Chondrocyte (in vitro differentiated cells): ENCODE measurements around the gene TBCCD1. TPM values are rescaled to one million over a fixed set of nuclear protein-coding genes. Genes with fewer than 3 reads are reported as not detected.

ENCODE experiments used
- DNase-seq: peaks from one replicate; pipeline ENCODE4 v3.0.0; 2021; ENCODE audit warnings: mixed read lengths, low spot score
- H3K27ac Mint-ChIP-seq: one replicate; pipeline ENCODE4 v1.8.0; 2021; ENCODE audit warnings: mild to moderate bottlenecking, moderate library complexity, mixed read lengths; ENCODE audit not compliant: unreplicated experiment
- H3K27me3 Mint-ChIP-seq: 2 replicates; pipeline ENCODE4 v1.8.0; 2021; ENCODE audit warnings: low read depth, mixed read lengths
- H3K36me3 Mint-ChIP-seq: 2 replicates; pipeline ENCODE4 v1.8.0; 2021; ENCODE audit warnings: low read depth, mixed read lengths
- H3K4me1 Mint-ChIP-seq: 2 replicates; pipeline ENCODE4 v1.8.0; 2021; ENCODE audit warnings: low read depth, mild to moderate bottlenecking, mixed read lengths
- H3K4me3 Mint-ChIP-seq: one replicate; pipeline ENCODE4 v1.8.0; 2021; ENCODE audit warnings: mild to moderate bottlenecking, moderate library complexity, mixed read lengths; ENCODE audit not compliant: unreplicated experiment
- H3K9me3 Mint-ChIP-seq: 2 replicates; pipeline ENCODE4 v1.8.0; 2021; ENCODE audit warnings: low read depth, mixed read lengths
- total RNA-seq: library from RNA; stranded (reverse); gene quantifications from 3 replicates; pipeline ENCODE4 v1.2.1, GENCODE V29; 2021
- TF ChIP-seq, protein P1 (sequence below): fragments of 200-600 bp; sonication (generic); IDR thresholded peaks from 2 replicates; pipeline ENCODE4 v1.5.0; 2021; ENCODE audit warnings: antibody characterized with exemption, mild to moderate bottlenecking, moderate library complexity

Gene TBCCD1
- total RNA-seq, 1 donor from 2014 or later: 13.8 TPM

DNA sequence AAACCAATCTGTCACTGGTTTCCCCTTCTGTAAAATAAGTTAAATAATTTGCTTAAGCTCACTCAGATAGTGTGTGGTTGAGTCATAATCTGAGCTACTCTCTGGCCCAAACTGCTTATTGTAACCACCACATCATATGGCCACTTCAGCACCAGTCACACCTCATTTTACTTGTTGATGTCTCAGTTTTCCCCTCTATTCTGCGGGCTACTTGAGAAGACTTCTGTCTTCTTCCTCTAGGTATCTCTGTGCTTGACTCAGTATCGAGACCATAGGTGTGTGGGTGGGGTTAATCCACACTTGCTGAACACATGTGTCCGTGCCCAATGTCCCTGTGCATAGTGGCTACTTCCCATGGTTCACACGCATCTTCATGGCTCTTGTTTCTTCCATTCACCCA lies 55.9 kb downstream of the TBCCD1 start:
- H3K9me3 Mint-ChIP-seq: no peaks in the 10 kb centered on the region
- H3K4me3 Mint-ChIP-seq: no peak overlapping the region
- H3K4me1 Mint-ChIP-seq: no peaks in the 10 kb centered on the region
- H3K27me3 Mint-ChIP-seq: peaks cover 52% of the 10 kb centered on the region
- no peak for DNase-seq
- TF ChIP-seq, protein P1, sequence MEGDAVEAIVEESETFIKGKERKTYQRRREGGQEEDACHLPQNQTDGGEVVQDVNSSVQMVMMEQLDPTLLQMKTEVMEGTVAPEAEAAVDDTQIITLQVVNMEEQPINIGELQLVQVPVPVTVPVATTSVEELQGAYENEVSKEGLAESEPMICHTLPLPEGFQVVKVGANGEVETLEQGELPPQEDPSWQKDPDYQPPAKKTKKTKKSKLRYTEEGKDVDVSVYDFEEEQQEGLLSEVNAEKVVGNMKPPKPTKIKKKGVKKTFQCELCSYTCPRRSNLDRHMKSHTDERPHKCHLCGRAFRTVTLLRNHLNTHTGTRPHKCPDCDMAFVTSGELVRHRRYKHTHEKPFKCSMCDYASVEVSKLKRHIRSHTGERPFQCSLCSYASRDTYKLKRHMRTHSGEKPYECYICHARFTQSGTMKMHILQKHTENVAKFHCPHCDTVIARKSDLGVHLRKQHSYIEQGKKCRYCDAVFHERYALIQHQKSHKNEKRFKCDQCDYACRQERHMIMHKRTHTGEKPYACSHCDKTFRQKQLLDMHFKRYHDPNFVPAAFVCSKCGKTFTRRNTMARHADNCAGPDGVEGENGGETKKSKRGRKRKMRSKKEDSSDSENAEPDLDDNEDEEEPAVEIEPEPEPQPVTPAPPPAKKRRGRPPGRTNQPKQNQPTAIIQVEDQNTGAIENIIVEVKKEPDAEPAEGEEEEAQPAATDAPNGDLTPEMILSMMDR: no peak
- no peak overlapping the region for H3K27ac Mint-ChIP-seq
- no peaks in the 10 kb centered on the region for H3K36me3 Mint-ChIP-seq

DNA sequence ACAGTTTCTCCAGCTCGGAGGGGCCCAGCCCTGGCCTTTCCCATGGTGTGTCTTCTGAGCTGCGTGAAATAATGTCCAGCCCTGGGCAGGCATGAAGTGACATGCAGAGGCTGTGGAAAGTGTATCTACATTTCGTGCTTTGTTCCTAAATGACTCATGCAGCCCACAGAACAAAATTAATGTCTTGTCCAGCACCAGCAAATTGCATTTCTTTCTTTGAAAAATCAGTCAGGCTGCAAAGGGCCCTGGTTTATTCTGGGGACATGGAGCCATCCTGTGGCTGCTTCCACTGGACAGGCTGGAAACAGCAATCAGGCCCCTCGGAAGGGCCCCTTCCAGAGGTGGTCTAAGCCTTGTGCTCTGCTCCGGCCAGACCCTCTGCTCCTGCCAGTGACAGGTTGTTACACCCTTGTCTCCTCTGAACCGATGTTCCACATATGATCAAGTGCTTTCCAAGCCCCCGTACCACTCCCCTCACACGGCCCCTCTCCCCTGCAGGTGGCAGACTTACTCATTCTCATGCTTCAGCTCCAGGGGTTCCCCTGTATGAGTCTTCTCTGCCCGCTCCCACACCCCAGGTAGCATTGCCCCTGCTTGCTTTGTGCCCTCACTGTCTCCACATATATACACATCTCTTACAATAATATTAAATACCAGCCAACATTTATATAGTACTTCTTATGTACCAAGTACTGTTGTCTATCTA lies 56.6 kb downstream of the TBCCD1 start:
- Mint-ChIP-seq H3K4me3 (no peak overlapping the region), H3K36me3 (no peaks in the 10 kb centered on the region), H3K9me3 (no peaks in the 10 kb centered on the region), H3K27ac (no peak overlapping the region), H3K27me3 (peaks cover 49% of the 10 kb centered on the region), H3K4me1 (no peaks in the 10 kb centered on the region)
- no peak for DNase-seq
- TF ChIP-seq, protein P1: peak; percentile 24

DNA sequence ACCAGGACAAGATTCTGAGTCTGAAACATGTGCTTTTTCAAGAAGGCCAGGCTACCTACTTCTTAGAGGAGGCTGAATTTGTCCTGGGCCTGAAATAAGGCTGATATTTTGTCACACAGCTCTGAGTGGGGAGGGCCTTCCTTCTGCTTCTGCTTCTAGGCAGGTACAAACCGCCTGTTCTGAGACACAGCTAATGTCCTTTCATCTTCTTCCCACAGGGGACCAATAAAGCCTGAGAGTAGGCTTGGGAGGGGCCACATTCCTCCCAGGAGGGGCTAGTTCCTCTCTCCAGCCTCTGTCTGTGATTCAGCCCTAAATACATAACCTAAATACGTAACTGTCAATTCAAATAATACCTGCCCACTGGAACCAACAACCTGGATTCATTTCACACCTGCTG lies 57.7 kb downstream of the TBCCD1 start:
- Mint-ChIP-seq H3K9me3 (no peaks in the 10 kb centered on the region), H3K27ac (no peak overlapping the region)

DNA sequence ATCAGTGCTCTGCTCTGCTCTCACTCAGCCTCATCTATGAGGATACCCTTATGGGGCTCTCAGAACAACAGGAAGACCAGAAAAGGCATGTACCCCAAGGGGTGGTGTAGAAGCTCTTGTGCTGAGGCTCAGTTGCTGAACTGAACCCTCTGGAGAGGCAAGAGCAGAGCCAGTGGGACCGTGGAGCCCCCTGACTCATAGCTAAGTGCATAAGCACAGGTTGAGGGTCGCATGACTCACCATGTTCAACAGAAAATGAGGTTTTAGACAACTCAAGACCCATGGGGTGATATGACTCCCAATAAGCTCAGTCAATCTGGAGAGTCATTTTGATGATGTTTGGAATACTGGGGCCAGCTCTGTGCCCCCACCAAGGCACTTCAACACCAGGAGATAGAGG lies 60.3 kb downstream of the TBCCD1 start:
- Mint-ChIP-seq H3K9me3 (no peaks in the 10 kb centered on the region), H3K27me3 (peaks cover 49% of the 10 kb centered on the region), H3K27ac (no peak overlapping the region), H3K36me3 (no peaks in the 10 kb centered on the region), H3K4me1 (peaks cover 6% of the 10 kb centered on the region), H3K4me3 (no peak overlapping the region)
- DNase-seq: no peak
- TF ChIP-seq, protein P1: no peak

More for the DNA sequence above, 57.7 kb downstream of the TBCCD1 start:
- Mint-ChIP-seq H3K36me3 (no peaks in the 10 kb centered on the region), H3K27me3 (peaks cover 49% of the 10 kb centered on the region), H3K4me3 (no peak overlapping the region), H3K4me1 (no peaks in the 10 kb centered on the region)
- no peak for DNase-seq
- TF ChIP-seq, protein P1: no peak

DNA sequence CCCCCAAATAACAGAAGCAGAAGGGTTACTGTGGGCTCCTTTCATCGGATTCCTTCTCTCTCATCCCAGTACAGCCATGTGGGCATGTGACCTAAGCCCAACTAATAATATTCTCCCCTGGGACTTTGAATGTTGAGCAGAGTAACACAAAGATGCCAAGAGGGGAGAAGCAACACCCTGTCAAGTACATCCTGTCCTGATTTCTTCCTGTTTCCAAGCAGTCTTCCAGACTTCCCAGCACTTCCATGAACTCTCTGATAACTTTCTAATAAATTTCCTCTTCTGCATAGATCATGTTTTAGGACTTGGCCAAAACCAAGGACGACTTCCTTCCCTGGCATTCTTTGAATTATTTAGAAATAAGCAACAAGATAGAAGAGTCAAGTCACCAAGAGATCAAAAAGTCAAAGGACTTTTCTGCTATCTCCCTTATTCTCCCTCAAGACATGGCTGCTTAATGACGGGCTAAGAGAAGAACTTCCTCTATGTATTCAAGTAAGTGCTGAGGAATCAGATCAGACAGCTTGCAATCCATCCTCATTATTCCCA lies 60.9 kb downstream of the TBCCD1 start:
- DNase-seq: no peak
- Mint-ChIP-seq H3K4me3 (no peak overlapping the region), H3K4me1 (peaks cover 6% of the 10 kb centered on the region), H3K27me3 (peaks cover 45% of the 10 kb centered on the region), H3K27ac (no peak overlapping the region), H3K36me3 (no peaks in the 10 kb centered on the region), H3K9me3 (no peaks in the 10 kb centered on the region)
- TF ChIP-seq, protein P1: no peak
